GM19035 (cell line): ENCODE measurements around the gene SEMA4B.
"Not testable (repeated sequence)": the region's sequence is repeated elsewhere in the genome, so short reads cannot be mapped to it uniquely, and the experiment has no call there.

ENCODE experiments used
- ATAC-seq: cut with Tn5 transposase; IDR thresholded peaks from one replicate; pipeline ENCODE4 v1.9.1; 2021; ENCODE audit not compliant: unreplicated experiment

The SEMA4B gene

GRCh38 chr15:90181776-90182175 is 19.4 kb upstream of the SEMA4B start:
- ATAC-seq = no peak

- ATAC-seq = peak; percentile 50
These were observed 16.9 kb upstream of the SEMA4B start for GRCh38 chr15:90184119-90184785.

- peak; percentile 78 for ATAC-seq
These were observed 16.1 kb upstream of the SEMA4B start for GRCh38 chr15:90184786-90185704.

- no peak for ATAC-seq
These were observed 13.8 kb upstream of the SEMA4B start for GRCh38 chr15:90187257-90187868.

DNA sequence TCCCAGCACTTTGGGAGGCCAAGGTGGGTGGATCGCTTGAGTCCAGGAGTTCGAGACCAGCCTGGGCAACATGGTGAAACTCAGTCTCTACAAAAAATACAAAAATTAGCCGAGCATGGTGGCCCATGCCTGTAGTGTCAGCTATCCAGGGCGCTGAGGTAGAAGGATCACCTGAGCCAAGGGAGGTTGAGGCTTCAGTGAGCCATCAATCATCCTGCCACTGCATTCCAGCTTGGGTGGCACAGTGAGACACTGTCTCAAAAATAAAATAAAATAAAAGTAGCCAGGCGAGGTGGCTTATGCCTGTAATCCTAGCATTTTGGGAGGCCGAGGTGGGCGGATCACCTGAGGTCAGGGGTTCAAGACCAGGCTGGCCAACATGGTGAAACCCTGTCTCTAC is 13.1 kb upstream of the SEMA4B start:
- not testable (repeated sequence) for ATAC-seq

DNA sequence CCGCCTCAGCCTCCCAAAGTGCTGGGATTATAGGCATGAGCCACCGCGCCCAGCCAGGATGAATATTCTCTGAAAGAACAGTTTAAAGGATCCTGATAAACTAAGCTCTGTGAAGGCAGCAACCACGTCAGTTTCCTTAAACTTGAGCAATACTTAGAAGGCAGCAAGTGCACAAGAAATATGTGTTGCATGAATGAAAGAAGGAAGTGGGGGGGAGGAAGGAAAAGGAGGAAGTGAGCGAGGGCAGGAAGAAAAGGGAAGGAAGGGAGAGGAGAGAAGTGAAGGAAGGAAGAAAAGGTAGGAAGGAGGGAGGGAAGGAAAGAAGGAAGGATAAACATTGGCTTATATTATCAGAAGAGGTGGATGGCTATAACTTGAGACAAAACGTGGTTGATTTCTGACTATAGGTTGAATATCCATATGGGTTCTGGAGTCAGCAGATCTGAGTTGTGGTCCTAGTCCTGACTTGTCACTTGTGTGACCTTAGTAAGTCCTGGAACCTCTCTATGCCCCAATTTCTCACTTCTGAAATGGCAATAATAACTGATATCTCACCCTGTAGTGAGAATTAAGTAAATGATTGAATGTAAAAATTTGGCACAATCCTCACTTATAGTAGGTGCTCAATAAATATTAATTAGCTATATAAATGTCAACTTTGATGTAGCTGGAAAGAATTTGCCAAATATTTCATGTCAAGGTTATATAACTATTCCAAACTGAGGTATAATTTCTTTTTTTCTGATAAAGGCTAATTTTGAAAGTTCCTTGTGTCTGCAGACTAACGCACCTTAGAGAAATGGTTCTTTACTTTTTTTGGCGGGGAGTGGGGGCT is 12.0 kb upstream of the SEMA4B start:
- no peak for ATAC-seq

DNA sequence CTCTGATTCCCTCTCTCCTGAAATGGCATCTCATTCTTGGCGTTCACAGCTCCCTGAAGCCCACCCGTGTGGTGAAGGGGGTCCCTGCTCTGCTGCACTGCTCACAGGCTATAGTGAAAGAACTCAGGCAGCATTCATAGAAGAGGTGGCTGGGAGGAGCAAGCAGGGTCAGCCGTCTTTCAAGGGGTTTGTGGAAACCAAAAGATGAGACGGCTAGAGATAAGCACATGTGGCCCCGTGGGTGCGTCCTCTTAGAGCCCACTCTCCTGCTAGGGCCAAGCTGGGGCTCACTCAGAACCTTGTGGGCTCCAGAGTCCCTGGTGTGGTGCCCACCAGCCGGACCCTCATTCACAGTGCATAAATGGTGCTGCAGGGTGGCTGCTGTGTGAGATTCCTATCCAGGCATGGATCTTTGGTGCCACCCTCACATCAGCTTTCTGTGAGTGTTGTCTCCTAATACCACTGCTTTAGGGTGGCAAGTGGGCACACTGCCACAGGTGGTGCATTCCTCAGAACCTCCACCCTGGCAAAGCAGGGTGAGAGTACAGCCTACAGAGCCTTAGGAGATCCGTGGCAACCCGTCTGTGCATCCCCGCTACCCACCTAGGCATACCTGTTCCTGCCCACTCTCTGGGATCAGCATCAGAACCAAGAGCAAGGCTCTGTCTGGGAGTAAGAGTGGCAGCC is 11.2 kb upstream of the SEMA4B start:
- no peak for ATAC-seq

DNA sequence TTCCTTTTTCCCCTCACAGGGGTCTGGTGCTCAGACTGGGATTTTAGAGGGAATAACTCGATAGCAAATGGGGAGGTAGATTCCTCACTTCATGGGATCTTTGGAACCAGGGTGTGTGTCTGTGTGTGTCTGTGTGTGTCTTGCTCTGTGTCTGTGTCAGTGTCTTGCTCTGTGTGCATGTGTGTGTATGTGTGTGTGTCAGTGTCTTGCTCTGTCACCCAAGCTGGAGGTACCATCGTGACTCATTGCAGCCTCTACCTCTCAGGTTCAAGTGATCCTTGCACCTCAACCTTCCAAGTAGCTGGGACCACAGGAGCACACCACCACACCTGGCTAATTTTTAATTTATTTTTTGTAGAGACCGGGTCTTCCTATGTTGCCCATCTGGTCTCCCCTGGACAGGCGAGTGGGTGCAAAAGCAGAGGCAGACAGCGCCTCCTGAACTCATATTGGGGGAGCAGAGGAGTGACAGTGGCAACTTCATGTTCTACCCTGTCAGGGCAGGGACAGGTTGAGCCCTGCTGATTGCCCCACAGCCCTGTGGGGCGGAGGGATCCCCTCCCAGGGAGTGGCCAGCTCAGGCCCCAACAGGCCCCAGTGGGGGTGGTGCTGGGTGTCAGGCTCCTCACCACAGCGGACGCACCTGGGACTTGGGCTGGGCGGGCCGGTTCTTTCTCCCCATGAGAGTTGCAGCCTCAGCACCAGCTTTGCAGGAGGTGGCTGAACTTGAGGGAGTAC is 10.4 kb upstream of the SEMA4B start:
- peak; percentile 63 for ATAC-seq

DNA sequence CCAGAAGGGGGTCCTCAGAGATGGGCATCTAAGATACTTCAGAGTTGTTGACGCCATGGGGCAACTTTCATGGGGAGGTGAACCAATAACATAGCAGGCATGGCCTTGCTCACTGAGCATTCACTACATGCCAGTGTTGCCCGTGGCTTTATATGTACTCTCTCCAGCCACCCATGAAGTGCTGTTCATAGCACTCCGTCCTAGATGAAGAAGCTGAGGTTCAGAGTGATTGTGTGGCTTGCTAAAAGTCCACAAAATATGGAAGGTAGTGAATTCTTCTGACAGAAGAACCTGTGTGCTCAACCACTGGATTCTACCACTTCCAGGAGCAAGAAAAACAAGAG is 9.8 kb upstream of the SEMA4B start:
- peak; percentile 15 for ATAC-seq

- peak; percentile 54 for ATAC-seq
These were observed 9.2 kb upstream of the SEMA4B start for GRCh38 chr15:90191794-90192509.

DNA sequence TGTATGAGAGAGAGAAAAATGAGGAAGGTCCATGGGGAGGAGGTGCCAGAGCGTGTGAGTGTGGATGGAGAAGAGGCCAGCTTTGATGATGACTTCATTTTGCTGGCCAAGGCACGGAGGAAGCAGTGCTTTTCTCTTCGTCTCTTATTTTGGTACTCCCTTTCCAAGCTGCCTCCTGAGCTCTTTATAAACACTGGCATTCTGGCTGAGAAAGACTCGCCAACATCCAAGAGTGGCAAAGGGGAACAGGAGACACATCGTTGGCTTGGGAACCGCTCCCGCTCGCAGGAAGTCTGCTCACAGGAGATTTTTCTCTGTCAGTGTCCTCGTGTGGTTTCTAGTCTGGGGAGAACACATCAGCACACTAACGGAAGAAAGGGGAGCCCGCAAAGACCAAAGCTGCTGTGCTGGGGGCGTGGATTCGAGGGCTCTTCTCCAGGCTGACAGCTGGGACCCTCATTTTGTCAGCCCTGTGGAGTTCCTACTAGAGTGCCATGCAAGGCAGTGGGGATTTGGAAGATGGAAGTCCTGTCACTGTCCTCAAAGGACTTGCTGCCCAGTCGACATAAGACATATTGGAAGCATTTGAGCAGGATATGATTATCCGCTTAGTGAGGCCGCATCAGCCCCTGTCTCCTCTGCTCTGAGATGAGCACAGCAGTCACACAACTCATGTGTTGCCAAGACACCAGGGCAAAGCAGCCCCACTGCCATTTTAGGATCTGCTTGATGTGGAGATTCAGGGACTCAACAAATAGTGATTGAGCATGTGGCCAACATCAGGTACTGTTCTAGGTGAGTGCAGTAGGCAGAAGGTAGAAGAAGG is 8.0 kb upstream of the SEMA4B start:
- no peak for ATAC-seq

DNA sequence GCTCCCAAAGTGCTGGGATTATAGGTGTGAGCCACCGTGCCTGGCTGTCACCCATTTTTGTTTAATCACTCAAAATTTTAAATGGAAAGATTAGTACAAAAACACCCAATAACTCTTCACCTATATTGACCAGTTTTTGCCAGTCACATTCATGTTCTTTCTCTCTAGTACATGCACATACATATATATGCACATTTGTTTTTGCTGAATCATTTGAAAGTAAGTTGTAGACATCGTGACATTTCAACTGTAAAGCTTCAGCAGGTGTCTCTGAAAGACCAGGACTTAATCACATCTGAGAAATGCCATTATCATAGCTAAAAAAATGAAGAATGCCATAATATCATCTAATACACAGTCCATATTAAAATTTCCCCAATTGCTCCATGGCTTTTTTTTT is 6.5 kb upstream of the SEMA4B start:
- no peak for ATAC-seq

DNA sequence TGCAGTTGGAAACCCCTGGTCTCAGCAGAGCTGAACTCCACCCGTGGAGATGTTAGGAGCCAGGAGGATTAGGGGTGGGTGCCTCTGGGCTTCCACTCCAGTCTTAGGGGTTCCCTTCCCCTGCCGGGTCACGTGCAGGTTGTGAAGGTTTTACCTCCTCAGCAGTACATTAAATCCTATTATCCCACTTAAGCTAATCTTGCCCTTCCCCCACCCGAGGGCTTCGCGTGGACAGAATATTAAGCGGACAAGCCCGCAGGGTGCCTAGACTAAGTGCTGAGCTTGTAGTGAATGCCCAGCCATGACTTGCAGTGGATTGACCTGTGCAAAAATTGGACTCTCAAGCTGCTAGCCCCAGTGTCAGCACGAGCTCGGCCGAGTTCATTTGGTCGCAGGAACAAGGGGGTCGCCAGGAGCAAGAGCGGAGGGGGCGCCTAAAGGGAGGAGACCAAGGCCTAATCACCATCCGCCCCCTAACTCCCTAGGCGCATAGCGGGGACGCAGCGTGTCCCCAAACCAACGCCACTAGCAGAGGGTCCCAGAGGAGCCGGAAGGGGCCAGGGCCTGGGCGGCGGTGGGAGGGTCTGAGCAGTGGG is 498 bp upstream of the SEMA4B start:
- no peak for ATAC-seq

GRCh38 chr15:90201944-90202375 is 830 bp downstream of the SEMA4B start:
- ATAC-seq = no peak

GRCh38 chr15:90202929-90203328 is 1.8 kb downstream of the SEMA4B start:
- ATAC-seq = no peak

DNA sequence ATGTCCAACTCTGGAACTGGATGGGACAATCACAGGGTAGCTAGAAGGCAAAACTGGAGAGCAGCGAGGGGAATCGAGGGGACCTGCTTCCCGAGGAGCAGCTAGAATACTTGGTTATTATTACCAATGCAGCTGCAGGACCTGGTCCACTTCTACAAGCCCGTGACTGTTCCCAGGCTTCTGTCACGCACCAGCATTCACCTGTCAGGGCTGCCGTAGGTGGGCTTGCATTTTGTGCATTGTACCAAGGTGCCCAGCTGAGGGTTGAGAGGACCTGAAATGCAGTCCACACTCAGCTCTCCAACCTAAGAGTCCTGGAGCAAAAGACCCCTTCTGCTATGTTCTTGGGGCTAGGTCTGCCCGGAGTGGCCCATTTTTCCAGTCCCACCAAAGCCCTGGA is 2.3 kb downstream of the SEMA4B start:
- ATAC-seq = no peak

- ATAC-seq = no peak
These were observed 2.8 kb downstream of the SEMA4B start for GRCh38 chr15:90203922-90204321.
